Endothelial cell of umbilical vein (primary cell): ENCODE measurements around the gene KCTD21. TPM values are rescaled to one million over a fixed set of nuclear protein-coding genes. Genes with fewer than 3 reads are reported as not detected.

ENCODE experiments used
- BruUV-seq: library from RNA; stranded (reverse); fragments of 400-500 nt; replicated peaks from 2 replicates; lab custom pipeline; 2021; lab: Mats Ljungman, UMichigan
- CTCF ChIA-PET: fragments of 300-600, 350-600 bp; sonication (Branson Sonifier 250); formaldehyde crosslinking; loops from one replicate; lab custom pipeline; 2021; ENCODE audit warnings: antibody characterized with exemption, inconsistent platforms; lab: Charles Lee
- POLR2A ChIA-PET: fragments of 300-600, 350-600 bp; sonication (Branson Sonifier 250); formaldehyde crosslinking; loops from one replicate; lab custom pipeline; 2021; ENCODE audit warnings: antibody characterized with exemption, inconsistent platforms; lab: Charles Lee
- DNase-seq: peaks from one replicate; pipeline ENCODE4 v3.0.0-alpha.2; 2011; ENCODE audit warnings: low read depth, low spot score
- FAIRE-seq: peaks from 2 replicates; lab custom pipeline; 2011; peaks lifted over from hg19 to GRCh38; lab: Jason Lieb, UNC
- H2AFZ ChIP-seq: 2 replicates; pipeline ENCODE4 v1.6.0; 2012; ENCODE audit warnings: low read depth, low read length, control low read depth, inconsistent platforms
- H3K27ac ChIP-seq: 2 replicates; pipeline ENCODE4 v1.5.1; 2011; ENCODE audit warnings: low read depth, mild to moderate bottlenecking, control low read depth, low read length, moderate library complexity; ENCODE audit not compliant: insufficient read depth
- H3K27me3 ChIP-seq, 2 experiments: 2 replicates each; pipeline versions ENCODE4 v1.6.0 to v1.6.1; 2011; ENCODE audit warnings: low read length in 2 of 2, mixed read lengths in 1 of 2; ENCODE audit not compliant: control insufficient read depth in 2 of 2, insufficient read depth in 2 of 2
- H3K36me3 ChIP-seq, 2 experiments: 2 replicates in 1 of 2; 3 replicates in 1 of 2; pipeline ENCODE4 v1.5.1; 2011; ENCODE audit warnings: low read length in 2 of 2, mild to moderate bottlenecking in 1 of 2, moderate library complexity in 1 of 2; ENCODE audit not compliant: control insufficient read depth in 2 of 2, insufficient read depth in 2 of 2; ENCODE audit errors: extremely low read depth in 1 of 2
- H3K4me1 ChIP-seq: 3 replicates; pipeline ENCODE4 v1.5.1; 2011; ENCODE audit warnings: mild to moderate bottlenecking, low read length; ENCODE audit not compliant: control insufficient read depth, insufficient read depth; ENCODE audit errors: extremely low read depth
- H3K4me2 ChIP-seq: 2 replicates; pipeline ENCODE4 v1.6.1; 2011; ENCODE audit warnings: low read length, control low read depth, mixed read lengths; ENCODE audit not compliant: insufficient read depth
- H3K4me3 ChIP-seq, 3 experiments: fragments of 200-600 bp in 1 of 3; sonication (generic), shearing (Covaris generic) in 1 of 3; replicated peaks in 1 of 3; 2 replicates each; pipeline ENCODE4 v1.5.1; 2011 to 2016; ENCODE audit warnings: control low read depth in 3 of 3, low read length in 3 of 3, mild to moderate bottlenecking in 2 of 3, inconsistent platforms in 1 of 3, low read depth in 1 of 3, moderate library complexity in 1 of 3; ENCODE audit not compliant: insufficient read depth in 1 of 3
- H3K79me2 ChIP-seq: 2 replicates; pipeline ENCODE4 v1.6.0; 2012; ENCODE audit warnings: low read length, inconsistent platforms; ENCODE audit not compliant: control insufficient read depth, insufficient read depth
- H3K9ac ChIP-seq: replicated peaks from 2 replicates; pipeline ENCODE3; 2011; ENCODE audit warnings: low read length, control low read depth; ENCODE audit not compliant: insufficient read depth; ENCODE audit errors: extremely low read depth
- H3K9me1 ChIP-seq: replicated peaks from 3 replicates; pipeline ENCODE4 v1.6.0; 2011; ENCODE audit warnings: mild to moderate bottlenecking, low read length; ENCODE audit not compliant: control insufficient read depth, insufficient read depth; ENCODE audit errors: extremely low read depth
- H3K9me3 ChIP-seq: replicated peaks from 2 replicates; pipeline ENCODE4 v1.5.1; 2012; ENCODE audit warnings: low read length, inconsistent platforms; ENCODE audit not compliant: control insufficient read depth, insufficient read depth
- H4K20me1 ChIP-seq: replicated peaks from 2 replicates; pipeline ENCODE3; 2011; ENCODE audit warnings: mild to moderate bottlenecking, low read length; ENCODE audit not compliant: control insufficient read depth, insufficient read depth; ENCODE audit errors: extremely low read depth
- CTCF ChIP-seq, 2 donors: IDR thresholded peaks; 1 replicate in 1 of 2; 2 replicates in 1 of 2; pipeline ENCODE4 v1.5.1; 2011; ENCODE audit warnings: low read length in 2 of 2, mild to moderate bottlenecking in 2 of 2, moderate library complexity in 2 of 2, control low read depth in 1 of 2, inconsistent platforms in 1 of 2, low read depth in 1 of 2; ENCODE audit not compliant: insufficient read depth in 1 of 2; ENCODE audit errors: extremely low read depth in 1 of 2
- EZH2 ChIP-seq: IDR thresholded peaks from 2 replicates; pipeline ENCODE4 v1.6.1; 2012; ENCODE audit warnings: borderline replicate concordance, low read depth, mild to moderate bottlenecking, moderate library complexity, low read length, inconsistent platforms; ENCODE audit not compliant: severe bottlenecking
- FOS ChIP-seq: IDR thresholded peaks from 2 replicates; pipeline ENCODE4 v1.6.1; 2011; ENCODE audit warnings: mild to moderate bottlenecking, low read length, moderate library complexity, borderline replicate concordance; ENCODE audit not compliant: insufficient read depth
- GATA2 ChIP-seq: IDR thresholded peaks from 2 replicates; pipeline ENCODE4 v1.7.0; 2011; ENCODE audit warnings: low read depth, mild to moderate bottlenecking, moderate library complexity, mixed read lengths, low read length; ENCODE audit not compliant: insufficient read length, insufficient read depth
- JUN ChIP-seq: IDR thresholded peaks from 2 replicates; pipeline ENCODE4 v1.6.1; 2011; ENCODE audit warnings: borderline replicate concordance, low read depth; ENCODE audit not compliant: insufficient read length, insufficient read depth
- MYC ChIP-seq: IDR thresholded peaks from one replicate; pipeline ENCODE4 v1.6.1; 2011; ENCODE audit warnings: mild to moderate bottlenecking, low read depth, low read length
- POLR2A ChIP-seq: IDR thresholded peaks from 2 replicates; pipeline ENCODE4 v1.6.1; 2012; ENCODE audit warnings: low read depth, mild to moderate bottlenecking, control low read depth, low read length
- POLR2AphosphoS5 ChIP-seq: IDR thresholded peaks from 2 replicates; pipeline ENCODE4 v1.6.1; 2012; ENCODE audit warnings: low read depth, mild to moderate bottlenecking, control low read depth, low read length, moderate library complexity; ENCODE audit not compliant: insufficient read depth
- dilution Hi-C: fragments of 300-500 bp; cut with MboI; formaldehyde crosslinking; loops from one replicate; pipeline ENCODE4 v1.15.0; 2019; ENCODE audit warnings: low sequenced_read_pairs; ENCODE audit not compliant: extremely low pct_ligation_motif_present
- intact Hi-C: fragments of 100-400 bp; cut with micrococcal nuclease; formaldehyde crosslinking; loops from one replicate; pipeline ENCODE4 v1.10.0; 2022
- polyA plus RNA-seq, 4 experiments: library from polyadenylated mRNA; depleted of rRNA in 3 of 4; stranded (reverse) in 3 of 4; unstranded in 1 of 4; fragments of >200 nt; gene quantifications; 2 replicates each; pipeline versions ENCODE4 v1.2.1 to v1.2.3, GENCODE V29; 2011 to 2012; ENCODE audit warnings: missing spikeins in 1 of 4
- total RNA-seq: library from RNA; stranded (reverse); gene quantifications from 2 replicates; pipeline ENCODE4 v1.2.3, GENCODE V29; 2021
- TF ChIP-seq, protein P1 (sequence below): IDR thresholded peaks from 2 replicates; pipeline ENCODE4 v1.6.1; 2011; ENCODE audit not compliant: insufficient read depth, insufficient read length

The KCTD21 gene
- total and polyA plus RNA-seq, 2 donors (not counting 3 experiments of a cell fraction or from before 2014, with no cell fraction given): 8.5 to 11.9 TPM

DNA sequence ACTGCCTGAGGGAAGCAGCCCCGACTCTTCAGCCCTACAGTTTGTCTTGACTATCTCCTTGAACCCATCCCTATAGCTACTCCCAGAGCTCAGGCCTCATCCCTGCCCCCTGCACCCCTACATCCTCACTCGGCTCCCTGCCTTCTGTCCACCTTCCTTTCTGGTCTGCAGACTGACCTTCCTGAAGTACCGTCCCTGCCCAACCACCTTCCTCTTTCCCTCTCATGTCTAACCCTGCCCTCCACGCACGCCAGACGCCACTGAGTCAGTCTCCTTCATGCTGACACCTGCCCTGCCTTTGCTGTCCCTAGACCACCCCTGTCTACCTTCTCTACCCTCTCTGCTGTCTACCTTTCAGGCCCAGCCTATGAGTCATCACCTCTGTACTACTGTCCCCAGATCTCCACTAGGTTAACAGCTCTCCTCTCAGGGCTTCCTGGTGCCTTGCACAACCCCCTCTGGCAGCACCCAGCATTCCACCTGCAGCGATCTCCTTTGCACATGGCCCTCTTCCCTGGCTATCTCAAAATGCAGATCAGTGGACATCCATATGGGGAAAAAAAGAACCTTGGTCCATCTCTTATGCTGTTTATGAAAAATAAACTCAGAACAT, 8.9 kb downstream of the KCTD21 start:
- TF ChIP-seq GATA2: no peak
- no peak for TF ChIP-seq POLR2AphosphoS5
- no peak for TF ChIP-seq EZH2
- no peak for TF ChIP-seq JUN
- TF ChIP-seq FOS: no peak
- TF ChIP-seq, protein P1, sequence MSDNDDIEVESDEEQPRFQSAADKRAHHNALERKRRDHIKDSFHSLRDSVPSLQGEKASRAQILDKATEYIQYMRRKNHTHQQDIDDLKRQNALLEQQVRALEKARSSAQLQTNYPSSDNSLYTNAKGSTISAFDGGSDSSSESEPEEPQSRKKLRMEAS: no peak
- TF ChIP-seq CTCF (IDR thresholded peaks at IDR 0.05; ENCODE audit: extremely low read depth in 1 of 2, insufficient read depth in 1 of 2, low read depth in 1 of 2, low read length in 2 of 2): no peak
- TF ChIP-seq MYC: no peak
- TF ChIP-seq POLR2A: no peak
- intact Hi-C loops: no loop called here
- no peak for FAIRE-seq

More for the DNA sequence above, 8.9 kb downstream of the KCTD21 start:
- DNase-seq: no peak
- no TSS peak for BruUV-seq
- H3K79me2 ChIP-seq: no peaks in the 10 kb centered on the region
- no peak overlapping the region for H3K27ac ChIP-seq
- H4K20me1 ChIP-seq: no peaks in the 10 kb centered on the region
- no peaks in the 10 kb centered on the region for H3K9me1 ChIP-seq
- POLR2A ChIA-PET: no interaction called here
- H3K36me3 ChIP-seq: no peaks in the 10 kb centered on the region
- CTCF ChIA-PET: no interaction called here
- dilution Hi-C loops: no loop called here
- H3K9ac ChIP-seq: no peak overlapping the region
- no peaks in the 10 kb centered on the region for H3K4me1 ChIP-seq
- no peaks in the 10 kb centered on the region for H3K27me3 ChIP-seq
- H2AFZ ChIP-seq: no peak overlapping the region
- H3K4me2 ChIP-seq: no peak overlapping the region
- H3K4me3 ChIP-seq: no peak overlapping the region
- H3K9me3 ChIP-seq: no peaks in the 10 kb centered on the region
